ENCODE data around the gene DCAF5.

The DCAF5 gene, protein sequence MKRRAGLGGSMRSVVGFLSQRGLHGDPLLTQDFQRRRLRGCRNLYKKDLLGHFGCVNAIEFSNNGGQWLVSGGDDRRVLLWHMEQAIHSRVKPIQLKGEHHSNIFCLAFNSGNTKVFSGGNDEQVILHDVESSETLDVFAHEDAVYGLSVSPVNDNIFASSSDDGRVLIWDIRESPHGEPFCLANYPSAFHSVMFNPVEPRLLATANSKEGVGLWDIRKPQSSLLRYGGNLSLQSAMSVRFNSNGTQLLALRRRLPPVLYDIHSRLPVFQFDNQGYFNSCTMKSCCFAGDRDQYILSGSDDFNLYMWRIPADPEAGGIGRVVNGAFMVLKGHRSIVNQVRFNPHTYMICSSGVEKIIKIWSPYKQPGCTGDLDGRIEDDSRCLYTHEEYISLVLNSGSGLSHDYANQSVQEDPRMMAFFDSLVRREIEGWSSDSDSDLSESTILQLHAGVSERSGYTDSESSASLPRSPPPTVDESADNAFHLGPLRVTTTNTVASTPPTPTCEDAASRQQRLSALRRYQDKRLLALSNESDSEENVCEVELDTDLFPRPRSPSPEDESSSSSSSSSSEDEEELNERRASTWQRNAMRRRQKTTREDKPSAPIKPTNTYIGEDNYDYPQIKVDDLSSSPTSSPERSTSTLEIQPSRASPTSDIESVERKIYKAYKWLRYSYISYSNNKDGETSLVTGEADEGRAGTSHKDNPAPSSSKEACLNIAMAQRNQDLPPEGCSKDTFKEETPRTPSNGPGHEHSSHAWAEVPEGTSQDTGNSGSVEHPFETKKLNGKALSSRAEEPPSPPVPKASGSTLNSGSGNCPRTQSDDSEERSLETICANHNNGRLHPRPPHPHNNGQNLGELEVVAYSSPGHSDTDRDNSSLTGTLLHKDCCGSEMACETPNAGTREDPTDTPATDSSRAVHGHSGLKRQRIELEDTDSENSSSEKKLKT

GRCh38 chr14:69152902-69153151 lies at the start of gene DCAF5:
Gene DCAF5, minus strand, starts transcription at chr14:69153119. Its CDS starts 141 bp downstream, at chr14:69152978.
- peaks cover 18 to 19% of the 10 kb centered on the region in 2 experiments for H3K4me1 ChIP-seq (ENCODE audit: control insufficient read depth in 1 of 2, insufficient read depth in 1 of 2, low read depth in 1 of 2, low read length in 1 of 2)
- peak within 1 kb of the TSS; percentile 85 for H3K27ac ChIP-seq
- no peak for TF ChIP-seq CTCF (IDR thresholded peaks at IDR 0.05)
- peaks cover 8% of the 10 kb centered on the region for H3K36me3 ChIP-seq
- peaks cover 48% of the 10 kb centered on the region for H3K27me3 ChIP-seq
- no peaks in the 10 kb centered on the region for H3K9me3 ChIP-seq
- peak within 1 kb of the TSS; percentile 94 for H3K4me3 ChIP-seq (ENCODE audit: low read depth in 1 of 2, low read length in 1 of 2)

DNA sequence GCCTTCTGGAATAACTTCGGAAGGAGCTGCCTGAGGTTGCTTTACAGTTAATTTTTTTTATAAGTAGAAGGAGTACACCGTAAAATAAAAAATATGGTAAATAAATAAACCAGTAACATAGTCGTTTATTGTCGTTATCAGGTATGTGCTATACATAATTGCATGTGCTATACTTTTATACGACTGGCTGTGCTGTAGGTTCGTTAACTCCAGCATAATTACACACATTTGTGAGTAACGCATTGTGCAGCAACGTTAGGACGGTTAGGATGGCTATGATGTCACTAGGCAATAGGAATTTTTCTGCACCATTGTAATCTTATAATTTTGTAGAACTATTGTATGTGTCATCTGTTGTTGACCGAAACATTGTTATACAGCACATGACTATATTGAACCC lies 46.9 kb upstream of the DCAF5 start:
- Histone ChIP-seq H3K4me1 (ENCODE audit: control insufficient read depth in 1 of 2, insufficient read depth in 1 of 2, low read depth in 1 of 2, low read length in 1 of 2) (no peaks in the 10 kb centered on the region), H3K36me3 (no peaks in the 10 kb centered on the region), H3K27ac (no peak overlapping the region), H3K27me3 (no peaks in the 10 kb centered on the region), H3K9me3 (no peaks in the 10 kb centered on the region), H3K4me3 (ENCODE audit: low read depth in 1 of 2, low read length in 1 of 2) (no peak overlapping the region)
- no peak for TF ChIP-seq CTCF (IDR thresholded peaks at IDR 0.05)

DNA sequence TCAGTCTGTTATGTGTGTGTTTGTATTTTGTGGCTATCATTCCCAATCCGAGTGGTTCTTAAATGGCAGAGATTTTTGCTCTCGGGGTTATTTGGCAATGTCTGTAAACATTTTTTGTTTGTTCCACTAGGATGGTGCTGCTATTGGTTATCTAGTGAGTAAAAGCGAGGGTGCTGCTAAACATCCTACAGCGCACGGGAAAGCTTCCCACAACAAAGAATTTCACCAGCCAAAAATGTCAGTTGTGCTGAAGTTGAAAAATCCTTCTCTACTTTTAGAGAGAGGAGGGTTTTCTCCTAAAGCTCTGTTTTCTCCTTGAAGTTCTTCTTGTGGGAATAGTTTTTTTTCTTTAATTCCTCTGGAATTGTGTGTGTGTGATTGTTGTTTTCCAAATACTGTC lies 40.8 kb upstream of the DCAF5 start:
- Histone ChIP-seq H3K27me3 (no peaks in the 10 kb centered on the region), H3K36me3 (no peaks in the 10 kb centered on the region), H3K4me3 (ENCODE audit: low read depth in 1 of 2, low read length in 1 of 2) (no peak overlapping the region), H3K27ac (no peak overlapping the region), H3K9me3 (no peaks in the 10 kb centered on the region), H3K4me1 (ENCODE audit: control insufficient read depth in 1 of 2, insufficient read depth in 1 of 2, low read depth in 1 of 2, low read length in 1 of 2) (peaks cover 9 to 12% of the 10 kb centered on the region in 2 experiments)
- TF ChIP-seq CTCF (IDR thresholded peaks at IDR 0.05): no peak

- no peak for TF ChIP-seq CTCF (IDR thresholded peaks at IDR 0.05)
- Histone ChIP-seq H3K4me1 (ENCODE audit: control insufficient read depth in 1 of 2, insufficient read depth in 1 of 2, low read depth in 1 of 2, low read length in 1 of 2) (peaks cover 9 to 12% of the 10 kb centered on the region in 2 experiments), H3K36me3 (no peaks in the 10 kb centered on the region), H3K27ac (no peak within 1 kb of the TSS), H3K9me3 (no peaks in the 10 kb centered on the region), H3K4me3 (ENCODE audit: low read depth in 1 of 2, low read length in 1 of 2) (peak within 1 kb of the TSS; percentile 72 to 76), H3K27me3 (no peaks in the 10 kb centered on the region)
Observed at GRCh38 chr14:69191340-69192111, 38.6 kb upstream of the DCAF5 start, which contains the start of gene EXD2. Gene EXD2, plus strand, starts transcription at chr14:69191498. Its CDS starts 17,973 bp downstream, at chr14:69209471.

GRCh38 chr14:69190191-69190590 lies 37.3 kb upstream of the DCAF5 start:
- no peak for TF ChIP-seq CTCF (IDR thresholded peaks at IDR 0.05)
- Histone ChIP-seq H3K27me3 (no peaks in the 10 kb centered on the region), H3K4me3 (ENCODE audit: low read depth in 1 of 2, low read length in 1 of 2) (no peak overlapping the region), H3K4me1 (ENCODE audit: control insufficient read depth in 1 of 2, insufficient read depth in 1 of 2, low read depth in 1 of 2, low read length in 1 of 2) (peaks cover 9 to 12% of the 10 kb centered on the region in 2 experiments), H3K36me3 (no peaks in the 10 kb centered on the region), H3K27ac (no peak overlapping the region), H3K9me3 (no peaks in the 10 kb centered on the region)

Measured in neutrophil (primary cell).